CD14-positive monocyte (primary cell): ENCODE measurements around the gene LRRC3. TPM values are rescaled to one million over a fixed set of nuclear protein-coding genes. Genes with fewer than 3 reads are reported as not detected.

Experiments used
- DNase-seq, 3 donors: peaks; one replicate each; pipeline ENCODE4 v3.0.0-alpha.2; 2011 to 2022
- H2AFZ ChIP-seq: 2 replicates; pipeline ENCODE4 v1.6.0; 2012; ENCODE audit warnings: mild to moderate bottlenecking, low read depth, low read length, inconsistent platforms; ENCODE audit not compliant: insufficient read depth, poor library complexity, severe bottlenecking
- H3K27ac ChIP-seq, 2 donors: 1 replicate in 1 of 2; 2 replicates in 1 of 2; pipeline ENCODE4 v1.5.1; 2012 to 2013; ENCODE audit warnings: low read length in 2 of 2, control low read depth in 1 of 2, inconsistent platforms in 1 of 2, low read depth in 1 of 2, mild to moderate bottlenecking in 1 of 2
- H3K27me3 ChIP-seq, 2 donors: one replicate each; pipeline versions ENCODE4 v1.6.0 to v1.6.1; 2011 to 2013; ENCODE audit warnings: low read length in 2 of 2; ENCODE audit not compliant: control insufficient read depth in 2 of 2, insufficient read depth in 2 of 2
- H3K36me3 ChIP-seq, 2 donors: replicated peaks in 1 of 2; 1 replicate in 1 of 2; 2 replicates in 1 of 2; pipeline versions ENCODE4 v1.5.1 to v1.6.1; 2012 to 2013; ENCODE audit warnings: low read length in 2 of 2, control low read depth in 1 of 2, inconsistent platforms in 1 of 2, mild to moderate bottlenecking in 1 of 2; ENCODE audit not compliant: insufficient read depth in 2 of 2, control insufficient read depth in 1 of 2
- H3K4me1 ChIP-seq, 2 donors: 1 replicate in 1 of 2; 2 replicates in 1 of 2; pipeline versions ENCODE4 v1.5.1 to v1.6.1; 2012 to 2013; ENCODE audit warnings: low read length in 2 of 2, control low read depth in 1 of 2, inconsistent platforms in 1 of 2, mild to moderate bottlenecking in 1 of 2, moderate library complexity in 1 of 2; ENCODE audit not compliant: insufficient read depth in 2 of 2, control insufficient read depth in 1 of 2
- H3K4me2 ChIP-seq: replicated peaks from 2 replicates; pipeline ENCODE3; 2012; ENCODE audit warnings: low read length, moderate library complexity, mild to moderate bottlenecking; ENCODE audit not compliant: poor library complexity, severe bottlenecking; ENCODE audit errors: extremely low read depth
- H3K4me3 ChIP-seq, 3 experiments: fragments of 200-600 bp in 1 of 3; sonication (generic) in 1 of 3; replicated peaks in 1 of 3; 1 replicate in 2 of 3; 2 replicates in 1 of 3; pipeline ENCODE4 v1.5.1; 2011 to 2013; ENCODE audit warnings: low read length in 3 of 3, mild to moderate bottlenecking in 3 of 3, control low read depth in 2 of 3, low read depth in 2 of 3, inconsistent platforms in 1 of 3, moderate library complexity in 1 of 3
- H3K79me2 ChIP-seq: 2 replicates; pipeline ENCODE4 v1.6.0; 2012; ENCODE audit warnings: mild to moderate bottlenecking, control low read depth, inconsistent platforms, low read length, moderate library complexity; ENCODE audit not compliant: insufficient read depth
- H3K9ac ChIP-seq: 2 replicates; pipeline ENCODE4 v1.6.0; 2017; ENCODE audit warnings: low read length, mild to moderate bottlenecking; ENCODE audit not compliant: insufficient read depth, poor library complexity, severe bottlenecking
- H3K9me3 ChIP-seq, 2 donors: replicated peaks in 1 of 2; 1 replicate in 1 of 2; 2 replicates in 1 of 2; pipeline versions ENCODE4 v1.5.1 to v1.6.1; 2012 to 2013; ENCODE audit warnings: low read length in 2 of 2, control low read depth in 1 of 2; ENCODE audit not compliant: control insufficient read depth in 1 of 2, insufficient read depth in 1 of 2
- H4K20me1 ChIP-seq: 2 replicates; pipeline ENCODE4 v1.6.0; 2012; ENCODE audit warnings: mild to moderate bottlenecking, low read length, control low read depth, moderate library complexity; ENCODE audit not compliant: insufficient read depth
- H3K27ac Mint-ChIP-seq, 7 donors: one replicate each; pipeline ENCODE4 v1.8.0; 2020; ENCODE audit warnings: mild to moderate bottlenecking in 7 of 7, mixed read lengths in 7 of 7, moderate library complexity in 6 of 7, inconsistent platforms in 2 of 7
- H3K27me3 Mint-ChIP-seq, 3 donors: one replicate each; pipeline ENCODE4 v1.8.0; 2021 to 2022; ENCODE audit warnings: low read depth in 3 of 3, mild to moderate bottlenecking in 3 of 3, mixed read lengths in 3 of 3, moderate library complexity in 3 of 3, inconsistent platforms in 1 of 3
- H3K36me3 Mint-ChIP-seq, 2 donors: one replicate each; pipeline ENCODE4 v1.8.0; 2020; ENCODE audit warnings: mixed read lengths in 2 of 2, inconsistent platforms in 1 of 2, mild to moderate bottlenecking in 1 of 2
- H3K4me1 Mint-ChIP-seq: one replicate; pipeline ENCODE4 v1.8.0; 2020; ENCODE audit warnings: mild to moderate bottlenecking, mixed read lengths
- H3K4me3 Mint-ChIP-seq, 2 donors: one replicate each; pipeline ENCODE4 v1.8.0; 2020; ENCODE audit warnings: mild to moderate bottlenecking in 2 of 2, mixed read lengths in 2 of 2, moderate library complexity in 1 of 2
- H3K9me3 Mint-ChIP-seq, 7 donors: one replicate each; pipeline ENCODE4 v1.8.0; 2020 to 2022; ENCODE audit warnings: mixed read lengths in 7 of 7, mild to moderate bottlenecking in 6 of 7, moderate library complexity in 6 of 7, inconsistent platforms in 2 of 7
- WGBS: methylation state at CpG from one replicate; pipeline ENCODE4 v1.1.5; 2013; ENCODE audit warnings: missing lambda C conversion rate; ENCODE audit not compliant: insufficient coverage; 5-methylcytosine and 5-hydroxymethylcytosine counted together
- intact Hi-C, 2 donors: fragments of 100-400 bp; cut with micrococcal nuclease; formaldehyde crosslinking; loops; one replicate each; pipeline versions ENCODE4 v1.15.0 to v1.15.1; 2023
- polyA plus RNA-seq, 3 donors: library from polyadenylated mRNA; depleted of rRNA in 1 of 3; unstranded in 2 of 3; stranded (reverse) in 1 of 3; fragments of 300-500 nt in 2 of 3; fragments of >200 nt in 1 of 3; fragmentation: Illumina TruSeq in 2 of 3; gene quantifications; 1 replicate in 2 of 3; 2 replicates in 1 of 3; pipeline ENCODE4 v1.2.3, GENCODE V29; 2012 to 2021
- TF ChIP-seq, protein P1 (sequence below): fragments of 200-600 bp; IDR thresholded peaks from one replicate; pipeline ENCODE4 v1.8.0; 2022; ENCODE audit warnings: antibody characterized with exemption, mild to moderate bottlenecking

LRRC3 gene
- polyA plus RNA-seq, 3 donors: 0.30 to 0.59 (median 0.41) TPM

GRCh38 chr21:44467859-44468195 lies 12.5 kb downstream of the LRRC3 start:
- DNase-seq: no peak
- H3K4me2 ChIP-seq: no peak overlapping the region
- Mint-ChIP-seq H3K4me3 (no peak overlapping the region), H3K27me3 (peaks cover 0 to 6% (median 3%) of the 10 kb centered on the region in 3 donors), H3K36me3 (no peaks in the 10 kb centered on the region), H3K9me3 (peaks cover 0 to 3% (median 0%) of the 10 kb centered on the region in 7 donors), H3K27ac (no peak overlapping the region), H3K4me1 (no peaks in the 10 kb centered on the region)
- no peaks in the 10 kb centered on the region for H3K79me2 ChIP-seq
- H2AFZ ChIP-seq: no peak overlapping the region
- no peaks in the 10 kb centered on the region for H3K36me3 ChIP-seq
- no peaks in the 10 kb centered on the region for H4K20me1 ChIP-seq
- H3K4me3 ChIP-seq: no peak overlapping the region
- H3K27me3 ChIP-seq: no peaks in the 10 kb centered on the region
- no peaks in the 10 kb centered on the region for H3K4me1 ChIP-seq
- intact Hi-C loops: no loop called here
- H3K9me3 ChIP-seq: no peaks in the 10 kb centered on the region
- no peak overlapping the region for H3K27ac ChIP-seq
- WGBS: 95% methylated on average over 15 of the region's 15 CpGs
- TF ChIP-seq, protein P1, sequence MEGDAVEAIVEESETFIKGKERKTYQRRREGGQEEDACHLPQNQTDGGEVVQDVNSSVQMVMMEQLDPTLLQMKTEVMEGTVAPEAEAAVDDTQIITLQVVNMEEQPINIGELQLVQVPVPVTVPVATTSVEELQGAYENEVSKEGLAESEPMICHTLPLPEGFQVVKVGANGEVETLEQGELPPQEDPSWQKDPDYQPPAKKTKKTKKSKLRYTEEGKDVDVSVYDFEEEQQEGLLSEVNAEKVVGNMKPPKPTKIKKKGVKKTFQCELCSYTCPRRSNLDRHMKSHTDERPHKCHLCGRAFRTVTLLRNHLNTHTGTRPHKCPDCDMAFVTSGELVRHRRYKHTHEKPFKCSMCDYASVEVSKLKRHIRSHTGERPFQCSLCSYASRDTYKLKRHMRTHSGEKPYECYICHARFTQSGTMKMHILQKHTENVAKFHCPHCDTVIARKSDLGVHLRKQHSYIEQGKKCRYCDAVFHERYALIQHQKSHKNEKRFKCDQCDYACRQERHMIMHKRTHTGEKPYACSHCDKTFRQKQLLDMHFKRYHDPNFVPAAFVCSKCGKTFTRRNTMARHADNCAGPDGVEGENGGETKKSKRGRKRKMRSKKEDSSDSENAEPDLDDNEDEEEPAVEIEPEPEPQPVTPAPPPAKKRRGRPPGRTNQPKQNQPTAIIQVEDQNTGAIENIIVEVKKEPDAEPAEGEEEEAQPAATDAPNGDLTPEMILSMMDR: no peak
- no peak overlapping the region for H3K9ac ChIP-seq

DNA sequence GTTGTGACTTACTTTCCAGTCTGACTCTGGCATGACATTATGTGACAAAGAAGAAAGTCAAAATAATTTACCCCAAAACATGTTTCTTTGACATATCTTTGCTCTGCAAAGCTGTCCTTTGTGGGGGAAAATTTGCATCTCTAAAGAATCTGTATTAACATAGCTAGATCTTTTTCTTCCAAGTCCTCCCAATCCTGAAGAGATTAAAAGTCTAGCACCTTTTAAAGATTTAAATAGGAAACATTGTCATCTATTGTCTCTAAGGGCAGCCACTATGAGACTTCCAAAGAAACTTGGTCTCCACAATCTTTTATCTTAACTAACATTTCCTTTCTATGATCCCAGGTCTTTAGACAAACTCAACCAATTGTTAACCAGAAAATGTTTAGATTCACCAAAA lies 16.0 kb downstream of the LRRC3 start:
- TF ChIP-seq, protein P1: no peak
- no peak overlapping the region for H3K27ac Mint-ChIP-seq
- no peaks in the 10 kb centered on the region for H3K4me1 ChIP-seq
- no peak overlapping the region for H3K4me2 ChIP-seq
- H3K9ac ChIP-seq: no peak overlapping the region
- H3K36me3 ChIP-seq: no peaks in the 10 kb centered on the region
- H3K27me3 Mint-ChIP-seq: peaks cover 0 to 3% (median 3%) of the 10 kb centered on the region in 3 donors
- H3K9me3 Mint-ChIP-seq: peaks cover 0 to 2% (median 0%) of the 10 kb centered on the region in 7 donors
- DNase-seq: no peak
- no peaks in the 10 kb centered on the region for H4K20me1 ChIP-seq
- H3K27ac ChIP-seq: no peak overlapping the region
- intact Hi-C loops: no loop called here
- no peaks in the 10 kb centered on the region for H3K27me3 ChIP-seq
- H3K36me3 Mint-ChIP-seq: no peaks in the 10 kb centered on the region
- H3K79me2 ChIP-seq: no peaks in the 10 kb centered on the region
- no peaks in the 10 kb centered on the region for H3K9me3 ChIP-seq
- no peaks in the 10 kb centered on the region for H3K4me1 Mint-ChIP-seq
- no peak overlapping the region for H3K4me3 ChIP-seq
- H2AFZ ChIP-seq: no peak overlapping the region
- H3K4me3 Mint-ChIP-seq: no peak overlapping the region
